H9 (cell line): Measurements from ENCODE around the gene TENM4. TPM values are rescaled to one million over a fixed set of nuclear protein-coding genes. Genes with fewer than 3 reads are reported as not detected.

Experiments used
- DNase-seq: peaks from one replicate; pipeline ENCODE4 v3.0.0-alpha.2; 2017
- H2AFZ ChIP-seq: one replicate; pipeline ENCODE4 v1.6.1; 2013; ENCODE audit warnings: mild to moderate bottlenecking, low read length, control low read depth, moderate library complexity
- H2AK5ac ChIP-seq: 2 replicates; pipeline ENCODE4 v1.6.1; 2013; ENCODE audit warnings: low read length, control low read depth, mixed read lengths; ENCODE audit not compliant: insufficient read length
- H2BK120ac ChIP-seq: one replicate; pipeline ENCODE4 v1.6.1; 2013; ENCODE audit warnings: low read depth, mild to moderate bottlenecking, low read length, control low read depth, inconsistent platforms; ENCODE audit not compliant: poor library complexity, severe bottlenecking
- H2BK12ac ChIP-seq: 2 replicates; pipeline ENCODE4 v1.6.1; 2013; ENCODE audit warnings: low read length, control low read depth, mixed read lengths, low read depth; ENCODE audit not compliant: insufficient read length
- H2BK15ac ChIP-seq: 2 replicates; pipeline ENCODE4 v1.6.1; 2013; ENCODE audit warnings: low read depth, low read length, control low read depth
- H2BK20ac ChIP-seq: one replicate; pipeline ENCODE4 v1.6.1; 2013; ENCODE audit warnings: low read depth, mild to moderate bottlenecking, low read length, control low read depth, inconsistent platforms; ENCODE audit not compliant: poor library complexity, severe bottlenecking
- H2BK5ac ChIP-seq: 2 replicates; pipeline ENCODE4 v1.6.1; 2013; ENCODE audit warnings: low read length, control low read depth, mixed read lengths; ENCODE audit not compliant: insufficient read length
- H3K14ac ChIP-seq: 2 replicates; pipeline ENCODE4 v1.6.1; 2013; ENCODE audit warnings: low read length, control low read depth; ENCODE audit not compliant: insufficient read depth
- H3K18ac ChIP-seq: 2 replicates; pipeline ENCODE4 v1.6.1; 2013; ENCODE audit warnings: low read depth, mild to moderate bottlenecking, mixed read lengths, low read length, control low read depth; ENCODE audit not compliant: insufficient read length
- H3K23ac ChIP-seq: 2 replicates; pipeline ENCODE4 v1.6.1; 2013; ENCODE audit warnings: low read length, control low read depth, mixed read lengths, low read depth; ENCODE audit not compliant: insufficient read length
- H3K23me2 ChIP-seq: 2 replicates; pipeline ENCODE4 v1.6.1; 2013; ENCODE audit warnings: low read depth, mild to moderate bottlenecking, mixed read lengths, low read length, control low read depth; ENCODE audit not compliant: insufficient read length, poor library complexity, severe bottlenecking
- H3K27ac ChIP-seq: 2 replicates; pipeline ENCODE4 v1.5.1; 2013; ENCODE audit warnings: low read length, control low read depth, mixed read lengths, low read depth; ENCODE audit not compliant: insufficient read length
- H3K27me3 ChIP-seq: 2 replicates; pipeline ENCODE4 v1.6.1; 2013; ENCODE audit warnings: low read length, control low read depth, inconsistent platforms; ENCODE audit not compliant: insufficient read depth
- H3K4ac ChIP-seq: 2 replicates; pipeline ENCODE4 v1.6.1; 2013; ENCODE audit warnings: low read depth, mild to moderate bottlenecking, control low read depth, inconsistent platforms, low read length, moderate library complexity
- H3K4me1 ChIP-seq: 2 replicates; pipeline ENCODE4 v1.6.1; 2013; ENCODE audit warnings: low read length, control low read depth, inconsistent platforms; ENCODE audit not compliant: insufficient read depth
- H3K4me2 ChIP-seq: 2 replicates; pipeline ENCODE4 v1.6.1; 2013; ENCODE audit warnings: low read length, control low read depth, mixed read lengths; ENCODE audit not compliant: insufficient read length, insufficient read depth
- H3K56ac ChIP-seq: 2 replicates; pipeline ENCODE4 v1.6.1; 2013; ENCODE audit warnings: low read depth, mild to moderate bottlenecking, mixed read lengths, low read length, control low read depth; ENCODE audit not compliant: insufficient read length
- H3K79me1 ChIP-seq: 2 replicates; pipeline ENCODE4 v1.6.1; 2013; ENCODE audit warnings: low read depth, mild to moderate bottlenecking, moderate library complexity, low read length, control low read depth, inconsistent platforms; ENCODE audit not compliant: insufficient read depth, poor library complexity, severe bottlenecking
- H3K79me2 ChIP-seq: 2 replicates; pipeline ENCODE4 v1.6.1; 2013; ENCODE audit warnings: low read length, control low read depth, inconsistent platforms; ENCODE audit not compliant: insufficient read depth
- H3K9ac ChIP-seq: 2 replicates; pipeline ENCODE4 v1.6.1; 2013; ENCODE audit warnings: low read length, control low read depth, mixed read lengths; ENCODE audit not compliant: insufficient read length; ENCODE audit errors: extremely low read depth
- H3K9me3 ChIP-seq: one replicate; pipeline ENCODE4 v1.6.1; 2013; ENCODE audit warnings: low read depth, low read length, inconsistent platforms; ENCODE audit not compliant: control insufficient read depth
- H3T11ph ChIP-seq: one replicate; pipeline ENCODE4 v1.6.1; 2013; ENCODE audit warnings: mild to moderate bottlenecking, low read length, control low read depth, inconsistent platforms
- H4K20me1 ChIP-seq: one replicate; pipeline ENCODE4 v1.6.1; 2013; ENCODE audit not compliant: control insufficient read depth, insufficient read length, insufficient read depth
- H4K5ac ChIP-seq: 2 replicates; pipeline ENCODE4 v1.6.1; 2013; ENCODE audit warnings: low read depth, mild to moderate bottlenecking, mixed read lengths, low read length, control low read depth; ENCODE audit not compliant: insufficient read length
- H4K8ac ChIP-seq: replicated peaks from 2 replicates; pipeline ENCODE4 v1.6.1; 2013; ENCODE audit warnings: low read length, control low read depth, mixed read lengths, low read depth; ENCODE audit not compliant: insufficient read length
- H4K91ac ChIP-seq: 2 replicates; pipeline ENCODE4 v1.6.1; 2013; ENCODE audit warnings: low read depth, mild to moderate bottlenecking, moderate library complexity, mixed read lengths, low read length, control low read depth; ENCODE audit not compliant: insufficient read length
- H3K27ac Mint-ChIP-seq, 3 experiments: 2 replicates in 2 of 3; 3 replicates in 1 of 3; pipeline ENCODE4 v1.8.0; 2020 to 2021; ENCODE audit warnings: mixed read lengths in 3 of 3, mild to moderate bottlenecking in 1 of 3, moderate library complexity in 1 of 3
- H3K27me3 Mint-ChIP-seq: 2 replicates; pipeline ENCODE4 v1.8.0; 2021; ENCODE audit warnings: low read depth, mild to moderate bottlenecking, moderate library complexity, mixed read lengths
- H3K36me3 Mint-ChIP-seq, 3 experiments: 2 replicates in 2 of 3; 3 replicates in 1 of 3; pipeline ENCODE4 v1.8.0; 2020 to 2021; ENCODE audit warnings: low read depth in 3 of 3, mixed read lengths in 3 of 3; ENCODE audit not compliant: insufficient read depth in 1 of 3
- H3K4me1 Mint-ChIP-seq, 2 experiments: 2 replicates each; pipeline ENCODE4 v1.8.0; 2020; ENCODE audit warnings: mixed read lengths in 2 of 2
- H3K4me3 Mint-ChIP-seq, 2 experiments: 2 replicates in 1 of 2; 3 replicates in 1 of 2; pipeline ENCODE4 v1.8.0; 2020 to 2021; ENCODE audit warnings: mild to moderate bottlenecking in 2 of 2, mixed read lengths in 2 of 2, moderate library complexity in 1 of 2
- H3K9me3 Mint-ChIP-seq, 2 experiments: 2 replicates in 1 of 2; 3 replicates in 1 of 2; pipeline ENCODE4 v1.8.0; 2020; ENCODE audit warnings: mild to moderate bottlenecking in 2 of 2, mixed read lengths in 2 of 2, moderate library complexity in 1 of 2
- CTCF ChIP-seq: fragments of 200-600 bp; sonication (generic); conservative IDR thresholded peaks from 3 replicates; pipeline ENCODE4 v1.8.0; 2021; ENCODE audit warnings: antibody characterized with exemption, mild to moderate bottlenecking
- WGBS: extraction: QIAGEN DNeasy Blood & Tissue Kit; methylation state at CpG from one replicate; pipeline ENCODE4 v1.1.7; 2013; ENCODE audit warnings: missing lambda C conversion rate, low lambda C conversion rate, mixed read lengths; ENCODE audit not compliant: insufficient read length; ENCODE audit errors: extremely low coverage; 5-methylcytosine and 5-hydroxymethylcytosine counted together
- total RNA-seq: library from RNA; stranded (reverse); gene quantifications from 2 replicates; pipeline ENCODE4 v1.2.1, GENCODE V29; 2021

TENM4 gene
- total RNA-seq, 1 experiment from 2014 or later, result 4.6 TPM

- H4K5ac ChIP-seq, result no peak overlapping the region
- Mint-ChIP-seq H3K36me3 (no peaks in the 10 kb centered on the region), H3K4me3 (no peak overlapping the region), H3K4me1 (peaks cover 7 to 14% of the 10 kb centered on the region in 2 experiments; a peak in 3 of 4 replicates), H3K27ac (no peak overlapping the region), H3K27me3 (peaks cover 61% of the 10 kb centered on the region), H3K9me3 (no peaks in the 10 kb centered on the region)
- H2BK12ac ChIP-seq, result no peak overlapping the region
- no peak overlapping the region for H2BK20ac ChIP-seq
- H2BK120ac ChIP-seq, result no peak overlapping the region
- no peaks in the 10 kb centered on the region for H3K79me2 ChIP-seq
- no peak overlapping the region for H2BK15ac ChIP-seq
- H3T11ph ChIP-seq, result no peak overlapping the region
- no peak for DNase-seq
- no peaks in the 10 kb centered on the region for H3K79me1 ChIP-seq
- H3K4me2 ChIP-seq, result no peak overlapping the region
- no CpG with 5 or more reads among the region's 3 CpGs for WGBS
- H3K23me2 ChIP-seq, result no peaks in the 10 kb centered on the region
- TF ChIP-seq CTCF, result no peak
- H2BK5ac ChIP-seq, result no peak overlapping the region
- H3K27me3 ChIP-seq, result no peaks in the 10 kb centered on the region; the same call in 1 of the 2 replicates
- H3K27ac ChIP-seq, result no peak overlapping the region
- no peak overlapping the region for H3K4ac ChIP-seq
- no peaks in the 10 kb centered on the region for H4K20me1 ChIP-seq
- H3K56ac ChIP-seq, result no peak overlapping the region
- no peaks in the 10 kb centered on the region for H3K9me3 ChIP-seq
- H3K14ac ChIP-seq, result no peak overlapping the region
- no peak overlapping the region for H4K91ac ChIP-seq
- H3K18ac ChIP-seq, result no peak overlapping the region
- no peak overlapping the region for H3K9ac ChIP-seq
- H2AK5ac ChIP-seq, result no peak overlapping the region
- H3K4me1 ChIP-seq, result no peaks in the 10 kb centered on the region
- H4K8ac ChIP-seq, result no peak overlapping the region
- no peak overlapping the region for H2AFZ ChIP-seq
- H3K23ac ChIP-seq, result no peak overlapping the region
Measured at GRCh38 chr11:78921509-78921908, 519.3 kb downstream of the TENM4 start.
